Erythroblast (primary cell): ENCODE measurements around the gene DENND4C.

Experiments used
- GATA1 ChIP-seq: IDR thresholded peaks from 2 replicates; pipeline ENCODE4 v1.6.1; 2011; ENCODE audit warnings: low read depth, mild to moderate bottlenecking, control low read depth, low read length, moderate library complexity
- POLR2A ChIP-seq: IDR thresholded peaks from 2 replicates; pipeline ENCODE4 v1.6.1; 2011; ENCODE audit warnings: mild to moderate bottlenecking, low read length

DNA sequence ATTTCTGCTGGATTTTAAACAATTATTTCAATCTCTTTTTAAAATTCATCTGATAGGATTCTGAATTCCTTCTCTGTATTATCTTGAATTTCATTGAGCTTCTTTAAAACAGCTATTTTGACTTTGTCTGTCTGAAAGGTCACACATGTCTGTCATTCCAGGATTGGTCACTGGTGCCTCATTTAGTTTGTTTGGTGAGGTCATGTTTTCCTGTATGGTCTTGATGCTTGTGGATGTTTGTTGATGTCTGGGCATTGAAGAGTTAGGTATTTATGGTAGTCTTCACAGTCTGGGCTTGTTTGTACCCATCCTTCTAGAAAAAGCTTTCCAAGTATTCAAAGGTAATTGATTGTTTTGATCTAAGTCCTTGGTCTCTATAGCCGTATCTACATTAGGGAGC is 39.1 kb downstream of the DENND4C start:
- no peak for TF ChIP-seq POLR2A
- TF ChIP-seq GATA1 = no peak
